Stimulated activated effector memory CD8-positive, alpha-beta T cell treated with anti-CD3 and anti-CD28 coated beads, Interleukin-12 subunit alpha, Interleukin-12 subunit beta, amount 100 ng/mL, for 72 hours (primary cell): Measurements from ENCODE around the gene ZNF614.

Experiments used
- ATAC-seq: fragments of 150-1000 bp; cut with Tn5 transposase; 2 replicates; pipeline ENCODE4 v1.10.0; 2021
- DNase-seq, 2 donors: peaks; one replicate each; pipeline ENCODE4 v3.0.0; 2021 to 2022; ENCODE audit warnings: low spot score in 2 of 2
- H3K27ac Mint-ChIP-seq: one replicate; pipeline ENCODE4 v1.8.0; 2022; ENCODE audit warnings: mild to moderate bottlenecking, mixed read lengths
- H3K36me3 Mint-ChIP-seq: one replicate; pipeline ENCODE4 v1.8.0; 2022; ENCODE audit warnings: mild to moderate bottlenecking, mixed read lengths
- H3K4me1 Mint-ChIP-seq: one replicate; pipeline ENCODE4 v1.8.0; 2022; ENCODE audit warnings: mixed read lengths
- H3K4me3 Mint-ChIP-seq: one replicate; pipeline ENCODE4 v1.8.0; 2022; ENCODE audit warnings: mild to moderate bottlenecking, mixed read lengths
- H3K9me3 Mint-ChIP-seq: one replicate; pipeline ENCODE4 v1.8.0; 2022; ENCODE audit warnings: mixed read lengths

The ZNF614 gene

DNA sequence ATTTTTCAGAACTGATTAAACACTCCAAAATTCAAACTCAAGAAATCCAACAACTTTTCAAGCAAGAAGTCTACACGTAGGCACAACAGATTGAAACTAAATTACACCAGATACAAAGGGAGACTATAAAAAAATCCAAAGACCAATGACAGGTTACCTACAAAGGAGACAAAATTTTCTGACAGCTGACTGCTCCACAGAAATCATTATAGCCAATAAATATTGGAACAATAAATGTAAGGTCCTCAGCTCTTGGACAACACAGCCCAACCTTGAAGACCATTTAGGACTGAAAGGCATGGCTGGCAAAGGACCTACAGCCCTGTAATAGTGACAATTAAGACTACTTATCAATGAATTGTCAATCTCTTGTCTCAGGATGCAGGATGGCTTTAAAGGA lies 57.5 kb downstream of the ZNF614 start:
- ATAC-seq (no peak), DNase-seq (no peak)

DNA sequence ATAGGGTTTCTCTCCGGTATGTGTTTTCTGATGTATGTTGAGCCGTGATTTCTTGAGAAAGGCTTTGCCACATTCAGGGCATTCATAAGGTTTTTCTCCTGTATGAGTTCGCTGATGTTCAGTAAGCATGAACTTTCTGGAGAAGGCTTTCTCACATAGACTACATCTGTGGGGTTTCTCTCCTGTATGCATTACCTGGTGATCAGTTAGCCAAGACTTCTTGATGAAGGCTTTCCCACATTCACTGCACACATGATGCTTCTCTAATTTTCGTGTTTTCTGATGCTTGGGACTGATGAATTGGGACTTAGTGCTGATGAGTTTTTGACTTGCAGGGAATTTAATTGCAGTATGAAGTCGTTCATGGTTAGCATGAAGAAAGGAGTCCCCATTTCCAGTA lies 62.6 kb downstream of the ZNF614 start:
- peaks cover 35% of the 10 kb centered on the region for H3K9me3 Mint-ChIP-seq
- DNase-seq: no peak
- no peak overlapping the region for H3K4me3 Mint-ChIP-seq
- H3K36me3 Mint-ChIP-seq: peaks cover 61% of the 10 kb centered on the region
- no peaks in the 10 kb centered on the region for H3K4me1 Mint-ChIP-seq
- no peak for ATAC-seq
- no peak overlapping the region for H3K27ac Mint-ChIP-seq

More for the DNA sequence above, 57.5 kb downstream of the ZNF614 start:
- Mint-ChIP-seq H3K4me1 (no peaks in the 10 kb centered on the region), H3K36me3 (peaks cover 89% of the 10 kb centered on the region), H3K4me3 (no peak overlapping the region), H3K27ac (no peak overlapping the region), H3K9me3 (peaks cover 35% of the 10 kb centered on the region)
